Naive thymus-derived CD4-positive, alpha-beta T cell (primary cell): Measurements from ENCODE around the gene SLC7A5. TPM values are rescaled to one million over a fixed set of nuclear protein-coding genes. Genes with fewer than 3 reads are reported as not detected.

Source experiments
- ATAC-seq: fragments of 150-1000 bp; cut with Tn5 transposase; 2 replicates; pipeline ENCODE4 v1.10.0; 2021; ENCODE audit warnings: mild to moderate bottlenecking, moderate library complexity
- CTCF ChIA-PET: fragments of 350-600 bp; sonication (Branson Sonifier 250); formaldehyde crosslinking; loops from one replicate; lab custom pipeline; 2021; ENCODE audit warnings: antibody characterized with exemption; lab: Charles Lee
- POLR2A ChIA-PET: fragments of 350-600 bp; sonication (Branson Sonifier 250); formaldehyde crosslinking; loops from one replicate; lab custom pipeline; 2021; ENCODE audit warnings: antibody characterized with exemption, inconsistent platforms; lab: Charles Lee
- DNase-seq, 9 donors: peaks; one replicate each; pipeline versions ENCODE4 v3.0.0 to v3.0.0-alpha.2; 2020 to 2022; ENCODE audit warnings: mixed read lengths in 1 of 9
- H3K27ac ChIP-seq: one replicate; pipeline ENCODE4 v1.7.0; 2013; ENCODE audit warnings: mild to moderate bottlenecking, low read depth, low read length, moderate library complexity
- H3K27me3 ChIP-seq, 2 donors: one replicate each; pipeline ENCODE4 v1.7.0; 2013; ENCODE audit warnings: low read length in 2 of 2, mild to moderate bottlenecking in 2 of 2, moderate library complexity in 2 of 2; ENCODE audit not compliant: control insufficient read depth in 2 of 2, insufficient read depth in 2 of 2
- H3K36me3 ChIP-seq, 3 experiments: 1 replicate in 2 of 3; 2 replicates in 1 of 3; pipeline ENCODE4 v1.7.0; 2013; ENCODE audit warnings: low read length in 3 of 3, mild to moderate bottlenecking in 3 of 3, moderate library complexity in 1 of 3; ENCODE audit not compliant: insufficient read depth in 3 of 3, control insufficient read depth in 2 of 3
- H3K4me1 ChIP-seq, 2 donors: one replicate each; pipeline ENCODE4 v1.7.0; 2013; ENCODE audit warnings: low read length in 2 of 2, mild to moderate bottlenecking in 2 of 2, moderate library complexity in 1 of 2; ENCODE audit not compliant: control insufficient read depth in 2 of 2, insufficient read depth in 2 of 2
- H3K4me3 ChIP-seq: 2 replicates; pipeline ENCODE4 v1.7.0; 2013; ENCODE audit warnings: mild to moderate bottlenecking, low read length
- H3K9me3 ChIP-seq, 3 experiments: 1 replicate in 2 of 3; 2 replicates in 1 of 3; pipeline ENCODE4 v1.7.0; 2013; ENCODE audit warnings: low read length in 3 of 3; ENCODE audit not compliant: control insufficient read depth in 2 of 3
- H3K27ac Mint-ChIP-seq, 9 donors: one replicate each; pipeline ENCODE4 v1.8.0; 2020 to 2022; ENCODE audit warnings: mixed read lengths in 9 of 9, mild to moderate bottlenecking in 8 of 9, moderate library complexity in 5 of 9, inconsistent platforms in 2 of 9
- H3K27me3 Mint-ChIP-seq, 5 donors: one replicate each; pipeline ENCODE4 v1.8.0; 2021 to 2022; ENCODE audit warnings: mixed read lengths in 5 of 5, mild to moderate bottlenecking in 1 of 5
- H3K36me3 Mint-ChIP-seq, 5 donors: one replicate each; pipeline ENCODE4 v1.8.0; 2020 to 2022; ENCODE audit warnings: mixed read lengths in 5 of 5, mild to moderate bottlenecking in 3 of 5, inconsistent platforms in 1 of 5
- H3K4me1 Mint-ChIP-seq, 7 donors: one replicate each; pipeline ENCODE4 v1.8.0; 2020 to 2022; ENCODE audit warnings: mixed read lengths in 7 of 7, mild to moderate bottlenecking in 3 of 7, inconsistent platforms in 1 of 7
- H3K4me3 Mint-ChIP-seq, 10 donors: one replicate each; pipeline ENCODE4 v1.8.0; 2020 to 2022; ENCODE audit warnings: mild to moderate bottlenecking in 10 of 10, mixed read lengths in 10 of 10, moderate library complexity in 6 of 10, inconsistent platforms in 2 of 10
- H3K9me3 Mint-ChIP-seq, 11 donors: one replicate each; pipeline ENCODE4 v1.8.0; 2020 to 2022; ENCODE audit warnings: mixed read lengths in 11 of 11, mild to moderate bottlenecking in 4 of 11, inconsistent platforms in 1 of 11, moderate library complexity in 1 of 11
- intact Hi-C, 2 donors: fragments of 100-400 bp; cut with micrococcal nuclease; formaldehyde crosslinking; loops; one replicate each; pipeline ENCODE4 v1.15.1; 2023
- polyA plus RNA-seq, 2 donors: library from polyadenylated mRNA; unstranded; fragments of 300-500 nt; fragmentation: Illumina TruSeq; gene quantifications; one replicate each; pipeline ENCODE4 v1.2.3, GENCODE V29; 2021
- total RNA-seq, 6 experiments: library from RNA in 5 of 6; stranded (reverse) in 5 of 6; gene quantifications; 1 replicate in 5 of 6; 2 replicates in 1 of 6; pipeline ENCODE4 v1.2.3 and lab custom pipeline; 2021 to 2026

SLC7A5 gene
- total and polyA plus RNA-seq, 7 experiments from 2014 or later, result 3.3 to 113 (median 7.0) TPM

DNA sequence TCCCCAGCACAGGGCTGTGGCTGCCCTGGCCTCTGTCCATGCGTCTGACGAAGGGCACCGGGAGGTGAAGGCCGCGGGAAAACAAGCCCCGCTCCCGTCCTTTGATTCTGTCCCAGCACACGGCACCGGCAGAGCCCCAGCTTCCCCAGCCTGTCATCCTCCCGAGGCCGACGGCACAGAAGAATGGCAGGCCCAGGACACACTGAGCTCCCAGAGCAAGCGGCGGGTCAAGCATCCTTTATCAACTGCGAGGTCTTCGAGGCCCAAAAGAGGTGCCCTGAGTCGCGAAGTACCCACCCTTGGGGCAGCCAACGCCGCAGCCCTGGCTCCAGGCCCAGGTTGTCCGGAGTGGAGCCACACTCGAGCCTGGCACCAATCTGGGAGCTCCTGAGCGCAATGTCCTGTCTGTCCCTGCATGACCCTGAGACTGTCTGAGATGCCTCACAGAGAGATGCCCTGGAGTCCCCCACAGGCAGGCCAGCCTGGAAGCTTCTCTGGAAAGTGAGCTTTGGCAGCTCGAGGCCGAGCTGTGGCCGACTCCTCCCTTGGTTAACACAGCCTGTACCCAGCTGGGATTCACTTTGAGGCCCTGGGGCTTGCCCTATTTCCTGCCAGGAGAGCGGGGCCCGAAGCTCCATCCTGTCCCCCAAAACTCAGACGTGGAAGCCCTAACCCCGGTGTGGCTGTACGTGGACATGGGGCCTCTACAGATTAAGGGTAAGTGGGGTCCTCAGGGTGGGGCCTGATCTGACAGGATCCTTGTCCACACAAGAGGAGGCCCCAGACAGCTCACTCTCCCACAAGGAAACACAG, 23.3 kb downstream of the SLC7A5 start:
- Histone ChIP-seq H3K4me1 (peaks cover 0 to 12% of the 10 kb centered on the region in 2 donors), H3K27ac (no peak overlapping the region), H3K4me3 (no peak overlapping the region), H3K27me3 (no peaks in the 10 kb centered on the region), H3K9me3 (no peaks in the 10 kb centered on the region), H3K36me3 (peaks cover 0 to 15% (median 4%) of the 10 kb centered on the region in 3 experiments)
- ChIA-PET POLR2A (interaction anchor here (1.7 kb wide), 1 partner anchor 22 kb away, joined by 6 read pairs; no protein-coding TSS in a partner anchor), CTCF (interaction anchor here (0.7 to 6.2 kb wide), 3 partner anchors 20 to 61 kb away, joined by 3 to 79 read pairs (median 3); partner anchors contain the start of gene SLC7A5)
- Mint-ChIP-seq H3K9me3 (no peaks in the 10 kb centered on the region), H3K4me3 (no peak overlapping the region), H3K27me3 (no peaks in the 10 kb centered on the region), H3K27ac (peak overlapping the region in 1 of 9 donors; percentile 55), H3K36me3 (peaks cover 0 to 5% (median 0%) of the 10 kb centered on the region in 5 donors), H3K4me1 (peaks cover 0 to 41% (median 11%) of the 10 kb centered on the region in 7 donors)
- ATAC-seq, result no peak
- no peak for DNase-seq
- intact Hi-C loops, result no loop called here

DNA sequence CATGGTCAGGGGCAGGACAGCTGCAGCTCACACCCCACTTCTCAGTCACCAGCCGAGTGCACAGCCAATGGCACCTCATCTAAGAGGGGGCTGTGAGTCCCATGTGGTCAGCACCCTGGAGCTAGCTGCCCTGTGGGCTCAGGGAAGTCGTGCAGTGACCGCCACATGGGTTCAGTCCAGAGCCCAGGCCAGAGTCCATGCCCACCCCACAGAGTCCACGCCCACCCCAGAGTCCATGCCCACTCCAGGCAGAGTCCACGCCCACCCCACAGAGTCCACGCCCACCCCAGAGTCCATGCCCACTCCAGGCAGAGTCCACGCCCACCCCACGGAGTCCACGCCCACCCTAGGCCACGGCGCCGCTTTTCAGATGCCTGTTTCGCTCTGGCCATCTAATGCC, 24.1 kb downstream of the SLC7A5 start:
- intact Hi-C loops, result no loop called here
- Mint-ChIP-seq H3K27ac (peak overlapping the region in 1 of 9 donors; percentile 93), H3K4me1 (peaks cover 0 to 40% (median 11%) of the 10 kb centered on the region in 7 donors), H3K9me3 (no peaks in the 10 kb centered on the region), H3K4me3 (no peak overlapping the region), H3K36me3 (peaks cover 0 to 3% (median 0%) of the 10 kb centered on the region in 5 donors), H3K27me3 (no peaks in the 10 kb centered on the region)
- H3K36me3 ChIP-seq, result peaks cover 0 to 14% (median 0%) of the 10 kb centered on the region in 3 experiments
- peaks cover 0 to 10% of the 10 kb centered on the region in 2 donors for H3K4me1 ChIP-seq
- H3K27ac ChIP-seq, result no peak overlapping the region
- ChIA-PET POLR2A (no interaction called here), CTCF (interaction anchor here (6.2 kb wide), 1 partner anchor 25 kb away, joined by 79 read pairs; the partner anchor contains the start of gene SLC7A5)
- DNase-seq (no peak), ATAC-seq (peak; percentile 30)
- H3K4me3 ChIP-seq, result no peak overlapping the region
- no peaks in the 10 kb centered on the region for H3K27me3 ChIP-seq
- no peaks in the 10 kb centered on the region for H3K9me3 ChIP-seq

DNA sequence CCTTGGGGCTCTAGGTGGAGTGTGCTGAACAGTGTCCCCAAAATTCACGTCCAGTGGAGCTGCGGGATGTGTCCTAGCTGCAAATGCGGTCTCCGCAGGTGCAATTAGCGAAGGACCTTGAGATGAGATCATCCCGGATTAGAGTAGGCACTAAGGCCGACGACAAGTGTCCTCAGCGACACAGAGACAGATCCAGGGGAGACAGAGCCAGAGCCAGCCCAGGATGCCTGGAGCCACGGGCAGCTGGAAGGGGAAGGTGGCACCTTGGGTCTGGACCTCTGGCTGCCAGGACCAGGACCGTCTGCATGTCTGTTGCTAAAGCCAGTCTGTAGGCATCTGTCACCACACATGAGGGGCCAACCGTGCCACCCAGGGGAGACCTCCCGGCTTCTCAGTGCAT, 24.5 kb downstream of the SLC7A5 start:
- H3K9me3 Mint-ChIP-seq, result no peaks in the 10 kb centered on the region
- peaks cover 0 to 7% of the 10 kb centered on the region in 2 donors for H3K4me1 ChIP-seq
- intact Hi-C loops, result no loop called here
- peaks cover 0 to 40% (median 10%) of the 10 kb centered on the region in 7 donors for H3K4me1 Mint-ChIP-seq
- CTCF ChIA-PET, result interaction anchor here (6.2 kb wide), 1 partner anchor 26 kb away, joined by 79 read pairs; the partner anchor contains the start of gene SLC7A5
- peaks cover 0 to 18% (median 0%) of the 10 kb centered on the region in 3 experiments for H3K36me3 ChIP-seq
- peak overlapping the region in 2 of 9 donors; percentile 25 to 93 for H3K27ac Mint-ChIP-seq
- no peak overlapping the region for H3K4me3 Mint-ChIP-seq
- H3K27me3 ChIP-seq, result no peaks in the 10 kb centered on the region
- H3K27me3 Mint-ChIP-seq, result no peaks in the 10 kb centered on the region
- DNase-seq (no peak), ATAC-seq (no peak)
- POLR2A ChIA-PET, result no interaction called here
- H3K36me3 Mint-ChIP-seq, result peaks cover 0 to 3% (median 0%) of the 10 kb centered on the region in 5 donors
- H3K27ac ChIP-seq, result no peak overlapping the region
- no peak overlapping the region for H3K4me3 ChIP-seq
- no peaks in the 10 kb centered on the region for H3K9me3 ChIP-seq

DNA sequence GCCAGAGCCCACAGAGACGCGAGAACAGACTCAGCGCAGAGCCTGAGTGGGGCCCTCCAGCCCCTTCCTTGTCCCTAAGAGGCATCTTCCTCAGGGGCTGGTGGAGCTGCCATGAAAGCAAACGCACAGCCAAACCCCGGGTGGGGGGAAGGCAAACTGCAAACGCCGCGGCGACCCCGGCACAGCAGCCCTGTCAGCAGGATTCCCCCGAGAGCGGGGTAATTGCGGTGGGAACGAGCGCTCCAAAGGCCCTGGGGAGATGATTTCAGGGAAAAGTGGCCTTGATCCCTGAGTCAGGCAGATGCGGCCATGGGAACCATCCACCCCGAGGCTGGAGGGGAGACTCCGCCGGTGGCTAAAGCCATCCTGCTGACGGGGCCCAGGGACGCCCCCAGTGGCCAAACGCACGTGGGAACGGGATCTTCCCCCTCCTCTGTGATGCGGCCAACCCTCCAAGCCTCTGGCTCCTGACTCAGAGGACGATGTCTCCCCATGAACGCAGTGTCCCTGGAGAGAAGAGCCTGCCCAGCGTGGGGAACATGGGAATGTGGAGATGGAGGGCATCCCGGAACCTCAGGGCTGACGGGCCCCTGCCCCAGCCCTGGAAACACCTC, 25.1 kb downstream of the SLC7A5 start:
- CTCF ChIA-PET, result no interaction called here
- no peak overlapping the region for H3K4me3 ChIP-seq
- Mint-ChIP-seq H3K36me3 (peaks cover 0 to 3% (median 0%) of the 10 kb centered on the region in 5 donors), H3K27ac (peak overlapping the region in 2 of 9 donors; percentile 62 to 93), H3K9me3 (no peaks in the 10 kb centered on the region), H3K27me3 (no peaks in the 10 kb centered on the region), H3K4me1 (peaks cover 0 to 40% (median 10%) of the 10 kb centered on the region in 7 donors), H3K4me3 (peak overlapping the region in 1 of 10 donors; percentile 79)
- H3K27ac ChIP-seq, result no peak overlapping the region
- peaks cover 0 to 23% (median 0%) of the 10 kb centered on the region in 3 experiments for H3K36me3 ChIP-seq
- H3K27me3 ChIP-seq, result no peaks in the 10 kb centered on the region
- H3K9me3 ChIP-seq, result no peaks in the 10 kb centered on the region
- ATAC-seq (no peak), DNase-seq (no peak)
- intact Hi-C loops, result no loop called here
- peaks cover 0 to 7% of the 10 kb centered on the region in 2 donors for H3K4me1 ChIP-seq
- POLR2A ChIA-PET, result no interaction called here

DNA sequence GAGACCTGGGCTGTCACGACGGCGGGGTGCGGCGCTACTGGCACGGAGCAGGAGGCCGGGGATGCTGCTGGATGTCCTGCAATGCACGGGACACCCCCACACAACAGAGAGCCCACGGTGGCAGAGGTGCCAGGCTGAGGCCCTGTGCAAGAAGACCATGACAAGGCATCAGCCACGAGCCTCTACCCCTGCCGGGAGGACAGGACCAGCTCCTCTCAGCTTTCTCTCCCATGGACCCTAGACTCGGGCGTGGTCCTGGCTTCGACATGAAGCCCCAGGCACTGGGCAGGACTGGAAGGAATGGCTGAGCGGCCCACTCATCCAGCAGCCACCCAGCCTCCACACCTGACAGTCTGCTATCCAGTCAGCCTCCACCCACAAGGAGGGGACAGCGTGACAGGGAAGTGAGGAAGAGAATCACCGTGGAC, 25.6 kb downstream of the SLC7A5 start:
- Mint-ChIP-seq H3K9me3 (no peaks in the 10 kb centered on the region), H3K4me1 (peaks cover 0 to 40% (median 10%) of the 10 kb centered on the region in 7 donors), H3K27ac (peak overlapping the region in 3 of 9 donors; percentile 62 to 93 (median 73)), H3K27me3 (no peaks in the 10 kb centered on the region), H3K4me3 (peak overlapping the region in 1 of 10 donors; percentile 79), H3K36me3 (peaks cover 0 to 3% (median 0%) of the 10 kb centered on the region in 5 donors)
- no peak for DNase-seq
- Histone ChIP-seq H3K27ac (no peak overlapping the region), H3K36me3 (peaks cover 0 to 23% (median 0%) of the 10 kb centered on the region in 3 experiments), H3K9me3 (no peaks in the 10 kb centered on the region), H3K27me3 (no peaks in the 10 kb centered on the region), H3K4me1 (peaks cover 0 to 7% of the 10 kb centered on the region in 2 donors), H3K4me3 (no peak overlapping the region)
- POLR2A ChIA-PET, result no interaction called here
- CTCF ChIA-PET, result no interaction called here
- ATAC-seq, result no peak
- intact Hi-C loops, result no loop called here

DNA sequence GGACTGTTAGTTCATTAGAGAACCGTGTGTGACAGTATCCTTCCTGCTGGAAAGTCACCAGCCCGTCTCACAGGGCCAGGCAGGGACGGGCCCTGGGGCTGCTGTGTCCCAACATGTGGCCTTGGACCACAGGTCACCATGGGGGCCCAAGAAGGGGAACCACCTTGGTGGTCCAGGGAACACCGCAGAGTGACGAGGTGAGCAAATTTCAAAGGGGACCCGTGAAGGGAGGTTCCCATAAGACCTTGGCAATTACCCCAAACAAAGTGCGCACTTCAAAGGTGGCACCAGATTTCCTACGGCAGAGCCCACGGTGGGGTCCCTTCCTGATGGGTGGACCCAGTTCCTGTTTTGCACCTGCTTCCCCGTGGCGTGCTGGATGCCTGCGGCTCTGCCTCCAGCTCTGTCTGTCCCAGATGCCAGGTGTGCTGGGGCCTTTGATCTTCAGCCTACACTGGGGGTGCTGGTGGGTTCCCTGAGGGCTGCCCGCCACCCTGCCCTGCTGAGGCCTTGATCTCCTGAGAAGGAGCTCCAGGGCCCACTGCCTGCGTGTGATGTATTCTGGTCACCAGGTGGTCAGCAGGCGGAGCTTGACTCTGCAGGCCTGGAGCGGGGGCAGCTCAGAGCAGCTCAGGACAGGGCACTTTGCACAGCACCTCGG, 27.0 kb downstream of the SLC7A5 start:
- H3K4me3 Mint-ChIP-seq, result peak overlapping the region in 4 of 10 donors; percentile 25 to 79 (median 56)
- H3K36me3 ChIP-seq, result peaks cover 0 to 30% (median 0%) of the 10 kb centered on the region in 3 experiments
- H3K27ac Mint-ChIP-seq, result peak overlapping the region in 7 of 9 donors; percentile 17 to 93 (median 73)
- H3K27me3 Mint-ChIP-seq, result no peaks in the 10 kb centered on the region
- H3K4me1 ChIP-seq, result peaks cover 0 to 7% of the 10 kb centered on the region in 2 donors
- ChIA-PET CTCF (interaction anchor here (0.6 to 1.9 kb wide), 2 partner anchors 29 to 34 kb away, joined by 3 to 5 read pairs; no protein-coding TSS in a partner anchor), POLR2A (no interaction called here)
- H3K4me3 ChIP-seq, result no peak overlapping the region
- ATAC-seq, result no peak
- H3K27ac ChIP-seq, result no peak overlapping the region
- peak in 3 of 9 donors; percentile 18 to 73 (median 23) for DNase-seq
- H3K27me3 ChIP-seq, result no peaks in the 10 kb centered on the region
- peaks cover 0 to 40% (median 10%) of the 10 kb centered on the region in 7 donors for H3K4me1 Mint-ChIP-seq
- H3K36me3 Mint-ChIP-seq, result peaks cover 0 to 11% (median under 1%) of the 10 kb centered on the region in 5 donors
- intact Hi-C loops, result no loop called here
- no peaks in the 10 kb centered on the region for H3K9me3 ChIP-seq
- no peaks in the 10 kb centered on the region for H3K9me3 Mint-ChIP-seq
